HG03064 (cell line): Measurements from ENCODE around the gene TEX2.

Experiments
- ATAC-seq: cut with Tn5 transposase; IDR thresholded peaks from one replicate; pipeline ENCODE4 v1.9.1; 2021; ENCODE audit warnings: low read depth; ENCODE audit not compliant: unreplicated experiment

The TEX2 gene, protein sequence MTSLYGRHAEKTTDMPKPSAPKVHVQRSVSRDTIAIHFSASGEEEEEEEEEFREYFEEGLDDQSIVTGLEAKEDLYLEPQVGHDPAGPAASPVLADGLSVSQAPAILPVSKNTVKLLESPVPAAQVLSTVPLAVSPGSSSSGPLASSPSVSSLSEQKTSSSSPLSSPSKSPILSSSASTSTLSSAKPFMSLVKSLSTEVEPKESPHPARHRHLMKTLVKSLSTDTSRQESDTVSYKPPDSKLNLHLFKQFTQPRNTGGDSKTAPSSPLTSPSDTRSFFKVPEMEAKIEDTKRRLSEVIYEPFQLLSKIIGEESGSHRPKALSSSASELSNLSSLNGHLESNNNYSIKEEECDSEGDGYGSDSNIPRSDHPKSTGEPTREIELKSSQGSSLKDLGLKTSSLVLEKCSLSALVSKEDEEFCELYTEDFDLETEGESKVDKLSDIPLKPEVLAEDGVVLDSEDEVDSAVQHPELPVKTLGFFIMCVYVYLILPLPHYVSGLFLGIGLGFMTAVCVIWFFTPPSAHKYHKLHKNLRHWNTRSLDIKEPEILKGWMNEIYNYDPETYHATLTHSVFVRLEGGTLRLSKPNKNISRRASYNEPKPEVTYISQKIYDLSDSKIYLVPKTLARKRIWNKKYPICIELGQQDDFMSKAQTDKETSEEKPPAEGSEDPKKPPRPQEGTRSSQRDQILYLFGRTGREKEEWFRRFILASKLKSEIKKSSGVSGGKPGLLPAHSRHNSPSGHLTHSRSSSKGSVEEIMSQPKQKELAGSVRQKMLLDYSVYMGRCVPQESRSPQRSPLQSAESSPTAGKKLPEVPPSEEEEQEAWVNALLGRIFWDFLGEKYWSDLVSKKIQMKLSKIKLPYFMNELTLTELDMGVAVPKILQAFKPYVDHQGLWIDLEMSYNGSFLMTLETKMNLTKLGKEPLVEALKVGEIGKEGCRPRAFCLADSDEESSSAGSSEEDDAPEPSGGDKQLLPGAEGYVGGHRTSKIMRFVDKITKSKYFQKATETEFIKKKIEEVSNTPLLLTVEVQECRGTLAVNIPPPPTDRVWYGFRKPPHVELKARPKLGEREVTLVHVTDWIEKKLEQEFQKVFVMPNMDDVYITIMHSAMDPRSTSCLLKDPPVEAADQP

DNA sequence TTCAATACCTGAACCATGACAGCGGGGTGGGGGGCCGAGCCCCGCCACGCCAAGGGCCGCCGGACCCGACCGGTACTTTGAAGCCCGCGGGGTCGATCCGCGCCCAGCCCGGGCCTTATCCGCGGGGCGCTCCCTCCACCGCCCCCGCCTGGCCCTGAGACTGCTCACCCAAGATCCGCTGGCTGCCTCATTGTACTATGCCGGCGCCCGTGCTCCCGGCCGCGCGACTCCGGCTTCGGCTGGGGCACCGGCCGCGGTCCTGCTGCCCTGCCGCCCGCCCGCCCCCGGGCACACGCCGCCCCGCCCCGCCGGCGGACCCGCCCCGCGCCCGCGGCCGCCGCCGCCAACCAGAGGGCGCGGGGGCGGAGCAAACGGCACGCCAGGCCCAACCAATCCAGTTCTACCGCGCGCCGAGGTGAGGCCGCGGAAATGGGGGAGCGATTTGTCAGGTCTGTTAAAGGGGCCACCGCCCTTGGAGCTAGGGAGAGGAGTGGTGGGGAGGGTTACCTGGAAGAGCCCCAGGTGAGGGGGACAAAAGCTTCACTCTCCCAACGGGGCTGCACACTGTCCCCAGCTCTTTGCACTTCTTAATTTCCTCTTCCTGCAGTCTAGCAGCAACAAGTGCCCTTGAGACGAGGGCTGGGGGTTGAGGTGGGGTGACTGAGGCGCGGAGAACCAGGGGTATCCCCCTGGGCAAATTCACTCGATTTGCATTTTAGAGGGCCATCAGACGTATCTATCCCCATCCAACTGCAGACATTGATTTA is at the start of gene TEX2:
TSS of gene TEX2 (minus strand) at position 261 of the 767 bp plus-strand sequence. CDS start 49,043 bp downstream, outside the sequence.
- peak; percentile 71 for ATAC-seq

DNA sequence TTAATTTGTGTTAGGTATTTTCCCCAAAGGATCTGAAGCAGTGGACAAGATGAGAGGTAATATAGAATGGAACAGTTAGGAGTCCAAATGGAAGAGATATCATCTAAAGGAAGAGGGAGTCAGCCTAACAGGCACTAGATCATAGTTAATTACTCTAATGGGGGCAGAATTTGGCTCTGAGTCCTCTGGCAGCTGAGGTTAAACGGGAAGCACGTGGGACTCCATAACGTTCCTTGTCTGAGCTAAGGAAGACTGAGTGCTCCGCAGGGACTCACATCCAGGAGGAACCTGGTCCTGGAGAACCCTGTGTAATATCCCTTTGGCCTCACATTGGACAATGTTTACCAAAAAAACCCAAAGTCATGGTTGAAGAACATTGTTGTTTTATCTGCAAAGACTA is 46.6 kb upstream of the TEX2 start:
- no peak for ATAC-seq

DNA sequence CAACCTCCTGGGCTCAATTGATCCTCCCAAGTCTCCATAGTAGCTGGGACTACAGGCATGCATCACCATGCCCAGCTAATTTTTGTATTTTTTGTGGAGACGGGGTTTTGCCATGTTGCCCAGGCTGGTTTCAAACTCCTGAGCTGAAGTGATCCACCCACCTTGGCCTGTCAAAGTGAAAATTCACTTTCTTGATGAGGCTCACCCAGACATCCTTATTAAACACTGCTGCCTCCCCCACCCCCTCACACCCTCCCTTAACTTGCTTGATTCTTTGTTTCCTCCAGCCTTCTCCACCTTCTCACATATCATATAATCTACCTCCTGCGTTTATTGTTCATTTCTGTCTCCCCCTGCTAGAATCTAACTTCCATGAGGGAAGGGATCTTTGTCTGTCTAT is 46.0 kb upstream of the TEX2 start:
- ATAC-seq = no peak

DNA sequence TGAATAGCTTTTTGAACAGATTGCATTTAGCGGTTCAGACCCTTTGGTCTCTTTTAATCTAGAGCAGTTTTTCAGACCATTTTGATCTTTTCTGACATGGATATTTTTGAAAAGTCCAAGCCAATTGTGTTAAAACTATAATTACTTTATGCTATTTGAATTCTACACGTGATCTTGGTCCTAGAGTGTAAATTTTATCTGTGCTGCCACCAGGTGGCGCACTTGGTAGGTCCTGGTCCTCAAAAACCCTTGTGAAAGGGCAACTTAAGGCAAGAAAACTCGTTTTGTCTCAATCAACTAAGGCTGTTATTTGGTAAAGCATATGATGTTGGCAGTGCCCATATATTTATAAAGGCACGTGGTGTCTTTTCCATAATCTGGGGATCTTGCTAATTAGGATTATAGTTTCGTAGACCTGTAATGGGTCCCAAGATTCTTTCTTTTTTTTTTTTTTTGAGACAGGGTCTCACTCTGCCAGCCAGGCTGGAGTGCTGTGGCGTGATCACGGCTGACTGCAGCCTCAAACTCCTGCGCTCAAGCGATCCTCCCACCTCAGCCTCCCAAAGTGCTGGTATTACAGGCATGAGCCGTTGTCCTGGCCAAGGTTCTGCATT is 43.9 kb upstream of the TEX2 start:
- ATAC-seq = no peak

DNA sequence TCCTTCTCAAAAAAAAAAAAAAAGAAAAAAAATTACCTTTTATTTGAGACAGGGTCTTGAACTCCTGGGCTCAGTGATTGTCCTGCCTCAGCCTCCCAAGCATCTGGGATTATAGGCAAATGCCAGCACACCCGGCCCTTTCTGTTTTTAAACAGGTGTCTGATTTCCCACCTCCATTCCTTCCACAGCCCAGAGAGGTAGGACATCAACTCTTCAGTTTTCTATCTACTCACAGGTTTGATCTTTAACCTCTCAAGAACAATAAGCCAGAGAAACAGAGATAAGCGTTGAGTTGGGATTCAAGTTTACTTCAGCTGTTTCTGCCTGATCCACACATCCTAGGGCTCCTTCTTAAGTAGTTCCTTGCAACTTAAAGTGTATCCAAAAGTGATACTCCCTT is 41.5 kb upstream of the TEX2 start:
- no peak for ATAC-seq

DNA sequence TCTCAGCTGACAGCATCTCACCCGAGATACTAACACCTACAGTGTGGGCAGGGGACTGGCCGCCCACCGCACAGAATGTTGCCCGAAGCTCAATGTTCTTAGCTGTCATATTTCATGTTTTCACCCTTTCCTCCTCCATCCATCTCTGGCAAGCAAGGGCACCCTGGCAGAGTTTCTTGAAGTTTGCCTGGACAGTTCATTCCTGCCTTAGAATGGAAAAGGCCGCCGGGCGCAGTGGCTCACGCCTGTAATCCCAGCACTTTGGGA is 37.6 kb upstream of the TEX2 start:
- no peak for ATAC-seq

DNA sequence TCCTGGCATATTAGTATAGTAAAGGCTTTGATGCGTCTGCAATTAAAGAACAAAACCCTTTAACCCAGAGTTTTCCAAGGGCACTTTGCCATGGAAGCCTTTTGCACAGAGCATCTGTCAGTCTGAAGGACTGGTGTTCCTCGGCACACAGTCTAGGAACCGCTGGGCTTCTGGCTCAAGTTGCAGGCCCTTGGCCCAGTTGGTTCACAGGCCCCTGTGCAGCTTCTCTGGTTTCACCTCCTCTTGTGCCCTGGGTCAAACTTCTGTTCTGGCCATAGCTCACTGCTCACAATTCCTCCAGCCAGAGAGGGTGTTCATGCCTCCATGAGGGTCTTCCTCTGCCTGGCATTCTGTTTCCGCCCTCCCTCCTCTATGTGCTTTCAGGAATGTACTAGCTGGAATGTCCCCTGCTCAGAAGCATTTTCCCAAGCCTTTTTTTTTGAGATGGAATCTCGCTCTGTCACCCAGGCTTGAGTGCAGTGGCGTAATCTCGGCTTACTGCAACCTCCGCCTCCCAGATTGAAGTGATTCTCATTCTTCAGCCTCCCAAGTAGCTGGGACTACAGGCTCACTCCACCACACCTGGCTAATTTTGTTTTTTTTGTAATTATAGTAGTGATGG is 34.5 kb upstream of the TEX2 start:
- no peak for ATAC-seq

DNA sequence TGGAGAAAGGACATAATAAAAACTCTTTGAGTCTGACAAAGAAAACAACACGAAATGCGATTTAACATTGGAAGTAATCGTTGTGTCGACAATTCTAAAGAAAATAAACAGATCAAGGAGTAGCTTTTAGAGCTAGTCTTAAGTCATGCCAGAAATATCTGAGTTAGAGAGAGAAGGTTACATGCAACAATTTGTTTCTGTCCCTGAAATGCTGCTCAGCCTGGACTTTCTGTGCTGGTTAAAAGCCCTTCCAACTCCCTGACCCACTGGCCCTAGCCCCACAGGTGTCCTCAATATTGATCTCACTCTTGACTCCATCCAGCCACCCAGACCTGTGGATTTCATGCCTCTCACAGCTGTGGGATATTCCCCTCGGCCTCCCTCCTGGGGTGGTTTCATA is 33.2 kb upstream of the TEX2 start:
- ATAC-seq = no peak

DNA sequence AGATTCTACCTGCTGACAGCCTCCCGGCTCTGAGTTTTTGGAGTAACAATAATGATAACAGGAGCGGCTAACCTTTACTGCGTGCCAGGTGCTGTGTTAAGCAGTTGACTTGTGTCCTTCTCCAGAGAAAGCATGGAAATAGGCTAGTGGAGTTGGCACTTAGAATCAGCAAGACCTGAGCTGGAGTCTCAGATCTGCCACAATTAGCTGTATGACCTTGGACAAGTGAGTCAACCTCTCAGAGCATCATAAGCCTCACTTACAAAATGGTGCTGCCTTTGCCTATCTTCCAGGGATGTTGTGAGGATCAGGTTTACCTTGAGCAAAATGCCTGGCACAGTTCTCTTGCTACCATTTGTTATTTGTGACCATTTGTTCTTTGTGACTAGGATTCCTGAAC is 32.1 kb upstream of the TEX2 start:
- ATAC-seq = no peak

DNA sequence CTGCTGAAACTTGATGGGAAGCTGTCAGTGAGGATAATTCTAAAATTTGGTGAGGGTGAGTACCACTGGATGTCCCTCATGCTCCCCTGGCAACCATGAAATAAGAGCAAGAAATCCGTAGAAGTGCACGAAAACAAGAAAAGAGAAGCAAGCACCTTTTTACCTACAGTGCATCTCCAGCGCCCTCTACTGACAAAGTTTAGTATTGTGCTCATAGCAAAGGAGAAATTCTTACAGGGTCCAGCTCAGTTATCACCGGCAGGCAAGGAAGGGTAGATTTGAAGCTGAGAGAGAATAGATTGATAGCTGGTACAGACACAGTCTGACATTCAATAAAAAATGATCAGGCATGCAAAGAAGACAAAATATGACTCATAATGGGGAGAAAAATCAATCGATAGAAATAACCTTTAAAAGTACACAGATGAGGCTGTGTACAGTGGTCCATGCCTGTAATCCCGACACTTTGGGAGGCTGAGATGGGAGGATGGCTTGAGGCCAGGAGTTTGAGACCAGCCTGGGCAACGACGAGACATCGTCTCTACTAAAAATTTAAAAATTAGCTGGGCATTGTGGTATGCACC is 28.3 kb upstream of the TEX2 start:
- no peak for ATAC-seq

DNA sequence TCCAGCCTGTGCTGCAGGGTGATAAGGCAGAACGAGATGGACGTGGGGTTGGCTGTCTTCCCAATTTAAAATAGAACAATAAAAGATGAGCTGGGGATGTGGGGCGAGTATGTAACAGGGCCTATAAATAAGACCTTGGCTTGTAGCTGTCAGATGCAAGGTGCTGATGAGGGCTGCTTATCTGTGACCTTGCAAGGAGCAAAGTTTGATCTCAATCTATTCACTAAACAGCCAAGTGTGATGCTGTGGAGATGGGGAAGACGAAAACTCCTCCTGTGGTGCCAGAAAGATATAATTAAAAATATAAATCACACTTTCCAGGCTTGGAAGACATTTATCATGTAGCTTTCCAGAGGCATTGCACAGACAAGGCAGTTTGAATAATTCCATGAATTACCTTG is 26.7 kb upstream of the TEX2 start:
- no peak for ATAC-seq

DNA sequence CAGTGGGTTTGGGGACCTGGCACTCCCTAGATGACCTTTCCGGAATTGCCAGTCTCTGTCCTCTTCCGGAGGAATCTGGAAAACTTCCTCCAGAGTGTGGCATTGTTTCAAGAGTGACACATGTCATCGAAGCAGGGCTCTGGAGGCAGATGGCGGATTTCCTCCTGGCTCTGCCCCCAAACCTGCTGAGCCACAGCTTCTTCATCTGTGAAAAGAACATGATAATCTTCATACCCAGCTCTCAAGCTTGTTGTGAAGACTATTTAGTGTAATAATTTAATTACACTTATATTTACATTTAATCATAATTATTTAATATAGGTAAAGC is 19.7 kb upstream of the TEX2 start:
- ATAC-seq = no peak

DNA sequence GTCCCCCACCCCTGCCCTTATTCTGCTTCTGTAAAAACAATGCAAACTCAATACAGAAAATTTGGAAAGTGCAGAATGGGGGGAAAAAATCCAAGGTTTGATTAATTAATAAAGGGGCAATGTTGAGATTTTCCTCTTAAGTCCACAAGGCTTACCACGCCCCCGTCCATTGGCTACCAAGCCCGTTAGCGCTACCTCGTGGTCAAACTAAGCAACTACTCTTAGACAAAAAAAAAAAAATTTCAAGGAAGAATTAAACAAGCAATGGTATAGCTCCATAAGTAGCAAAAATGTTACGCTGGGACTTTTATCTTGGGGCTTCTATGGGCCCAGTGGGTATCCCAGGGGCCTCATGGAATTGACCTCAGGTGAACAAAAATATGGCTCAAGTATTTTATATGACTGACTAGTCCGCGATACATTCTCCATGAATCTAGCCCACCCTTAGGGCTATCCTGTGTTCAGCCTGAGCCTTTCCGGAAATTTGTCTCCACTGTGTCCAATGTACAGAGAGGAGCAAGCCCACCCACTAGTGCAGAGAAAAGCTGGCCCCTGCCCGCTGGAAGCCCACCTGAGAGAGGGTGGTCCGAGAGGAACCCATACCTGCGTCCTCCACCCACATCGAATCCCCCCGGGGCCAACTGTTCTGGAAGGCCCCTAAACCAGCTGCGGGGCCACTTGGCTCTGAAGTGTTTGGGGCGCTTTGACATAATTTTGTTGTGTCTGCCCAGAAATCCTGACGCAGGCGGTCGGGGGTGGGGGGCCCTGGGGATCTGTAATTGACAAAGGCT is 19.1 kb upstream of the TEX2 start:
- ATAC-seq = no peak

DNA sequence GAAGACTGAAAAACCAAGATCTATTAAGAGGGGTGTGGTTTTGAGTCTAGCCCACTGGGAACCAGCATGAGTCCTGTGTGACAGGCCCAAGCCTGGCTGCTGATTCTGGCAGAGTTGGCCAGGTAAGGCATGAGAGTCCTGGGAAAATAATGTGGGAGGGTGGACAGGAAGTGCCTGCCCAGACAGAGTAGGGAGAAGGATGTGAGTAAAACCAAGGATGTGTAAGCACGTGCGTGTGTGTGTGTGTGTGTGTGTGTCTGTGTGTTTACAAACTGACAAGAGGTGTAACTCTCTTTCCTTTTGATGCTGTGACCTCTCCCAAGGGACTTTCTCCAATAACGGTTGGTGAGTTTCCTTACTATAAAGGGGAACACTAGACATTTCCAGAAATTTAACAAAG is 15.6 kb upstream of the TEX2 start:
- ATAC-seq = no peak

DNA sequence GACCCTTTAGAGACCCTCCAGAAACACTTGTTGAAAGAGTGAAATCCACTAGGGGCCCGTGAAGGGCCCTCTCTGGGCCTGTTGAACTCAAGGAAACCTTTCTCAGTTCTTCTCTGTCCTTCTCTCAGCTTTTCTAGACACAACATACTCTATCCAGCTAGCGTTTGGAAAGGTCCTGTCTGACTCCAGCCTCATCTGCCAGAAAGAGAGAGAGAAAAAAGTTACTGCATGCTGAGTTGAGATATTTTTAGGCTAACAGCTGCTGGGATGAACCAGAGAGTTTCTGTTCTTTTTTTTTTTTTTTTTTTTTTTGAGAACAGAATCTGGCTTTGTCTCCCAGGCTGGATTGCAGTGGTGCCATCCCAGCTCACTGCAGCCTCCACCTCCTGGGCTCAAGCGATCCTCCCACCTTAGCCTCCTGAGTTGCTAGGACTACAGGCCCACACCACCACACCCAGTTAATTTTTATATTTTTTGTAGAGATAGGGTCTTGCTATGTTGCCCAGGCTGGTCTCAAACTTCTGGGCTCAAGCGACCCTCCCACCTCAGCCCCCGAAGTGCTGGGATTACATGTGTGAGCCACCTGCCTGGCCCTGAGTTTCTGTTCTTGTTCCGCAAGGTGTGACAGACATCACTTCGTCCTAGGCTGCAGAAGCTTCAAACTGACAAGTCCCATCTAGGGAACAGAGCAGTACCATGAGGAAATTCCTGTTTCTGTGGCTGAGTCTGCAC is 14.9 kb upstream of the TEX2 start:
- ATAC-seq = no peak

DNA sequence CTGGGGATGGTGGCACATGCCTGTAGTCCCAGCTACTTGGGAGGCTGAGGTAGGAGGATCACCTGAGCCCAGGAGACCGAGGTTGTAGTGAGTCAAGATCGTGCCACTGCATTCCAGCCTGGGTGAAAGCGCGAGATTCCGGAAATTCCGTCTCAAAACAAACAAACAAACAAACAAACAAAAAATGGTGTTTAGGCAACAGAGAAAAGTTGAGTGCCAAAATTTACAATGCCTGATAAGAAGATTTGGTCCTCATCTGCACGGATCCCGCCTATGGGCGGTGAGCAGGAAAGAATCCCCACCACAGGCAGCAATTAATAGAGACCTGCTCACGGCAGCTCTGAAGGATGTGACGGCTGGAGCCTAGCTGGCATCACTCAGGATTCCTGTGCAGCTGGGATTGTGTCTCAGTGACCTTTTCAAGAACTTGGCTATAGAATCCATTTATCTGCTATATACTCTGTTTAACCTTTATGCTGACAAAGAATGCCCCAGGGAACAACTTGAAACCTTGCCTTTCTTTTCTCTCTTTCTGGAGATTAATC is 14.0 kb upstream of the TEX2 start:
- no peak for ATAC-seq

DNA sequence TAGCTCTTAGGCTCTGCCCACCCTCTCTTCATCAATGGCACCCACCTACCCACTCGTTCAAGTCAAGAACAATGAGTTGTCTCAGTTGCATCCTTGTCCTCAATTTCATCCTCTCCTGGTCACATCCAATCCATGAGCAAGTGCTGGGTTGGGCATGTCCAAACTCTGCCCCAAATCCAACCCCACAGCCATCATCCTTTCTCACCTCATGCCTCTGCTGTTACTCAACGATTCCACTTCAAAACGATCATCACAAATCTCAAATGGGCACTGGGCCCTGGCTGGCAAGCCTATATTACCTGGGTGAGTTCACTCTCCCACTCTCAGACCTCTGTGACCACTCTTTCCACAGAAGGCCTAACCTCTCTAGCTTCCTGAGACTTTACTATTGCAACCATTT is 12.0 kb upstream of the TEX2 start:
- no peak for ATAC-seq

DNA sequence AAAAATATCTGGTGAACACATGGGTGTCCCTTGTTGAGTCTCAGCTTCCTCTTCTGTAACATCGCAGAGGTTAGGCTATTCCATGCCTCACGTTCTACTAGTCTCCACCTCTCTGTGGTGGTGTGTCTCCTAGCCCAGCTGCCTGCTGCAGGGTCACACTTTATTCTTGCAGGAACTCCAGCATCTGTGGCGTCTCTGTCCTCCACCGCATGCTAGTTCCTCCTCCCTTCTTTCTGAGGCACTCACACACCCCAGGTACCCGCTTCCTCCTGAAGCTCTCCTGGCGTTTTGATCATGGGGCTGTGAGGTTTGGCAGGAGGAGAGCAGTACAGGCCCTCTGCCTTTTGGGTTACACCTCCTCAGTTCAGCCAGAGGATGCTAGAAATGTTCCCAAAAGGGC is 9.9 kb upstream of the TEX2 start:
- no peak for ATAC-seq
